Gastrocnemius medialis (tissue), 4 donors: ENCODE data around the gene S100A9. TPM values are rescaled to one million over a fixed set of nuclear protein-coding genes. Genes with fewer than 3 reads are reported as not detected.
A peak's percentile ranks its signal among the peaks of the same experiment; 100 is the strongest.

Source experiments
- ATAC-seq, 2 donors: fragments of 150-250 bp; one replicate each; pipeline ENCODE4 v1.9.1; 2016
- DNase-seq, 2 donors: peaks; one replicate each; pipeline ENCODE4 v3.0.0-alpha.2; 2019
- H3K27ac ChIP-seq, 4 donors: fragments of 200-600 bp; sonication (generic); 1 replicate in 1 of 4; 2 replicates in 3 of 4; pipeline ENCODE4 v1.5.1; 2016 to 2018; ENCODE audit warnings: mild to moderate bottlenecking in 2 of 4, moderate library complexity in 1 of 4
- H3K27me3 ChIP-seq, 3 donors: fragments of 200-600 bp; sonication (generic) in 2 of 3; 1 replicate in 1 of 3; 2 replicates in 2 of 3; pipeline versions ENCODE4 v1.5.1 to v1.6.0; 2016 to 2019; ENCODE audit warnings: mild to moderate bottlenecking in 1 of 3, moderate library complexity in 1 of 3
- H3K36me3 ChIP-seq, 2 donors: fragments of 200-600 bp; sonication (generic) in 1 of 2; one replicate each; pipeline ENCODE4 v1.5.1; 2017 to 2018
- H3K4me1 ChIP-seq, 2 donors: fragments of 200-600 bp; sonication (generic) in 1 of 2; one replicate each; pipeline ENCODE4 v1.5.1; 2016 to 2017; ENCODE audit warnings: mild to moderate bottlenecking in 2 of 2
- H3K4me3 ChIP-seq, 4 donors: fragments of 200-600 bp; sonication (generic) in 3 of 4; 1 replicate in 1 of 4; 2 replicates in 3 of 4; pipeline ENCODE4 v1.5.1; 2016 to 2019; ENCODE audit warnings: mild to moderate bottlenecking in 2 of 4
- H3K9me3 ChIP-seq, 3 donors: fragments of 200-600 bp; sonication (generic) in 2 of 3; 1 replicate in 1 of 3; 2 replicates in 2 of 3; pipeline ENCODE4 v1.5.1; 2016 to 2019
- POLR2A ChIP-seq, 2 donors: fragments of 450-650 bp; IDR thresholded peaks; one replicate each; pipeline ENCODE4 v1.6.1; 2017; ENCODE audit warnings: antibody characterized with exemption in 2 of 2, mild to moderate bottlenecking in 2 of 2, moderate library complexity in 2 of 2
- in situ Hi-C, 4 donors: fragments of 200-750 bp; cut with MboI; loops; one replicate each; pipeline versions ENCODE4 v1.15.0 to v1.8.0; 2017; ENCODE audit warnings: low sequenced_read_pairs in 4 of 4
- intact Hi-C: fragments of 100-400 bp; cut with DNase I; formaldehyde crosslinking; loops from one replicate; pipeline ENCODE4 v1.15.1; 2023; ENCODE audit warnings: low total_unique reads
- total RNA-seq, 4 donors: library from RNA; depleted of rRNA; stranded (reverse); fragments of >200 nt; gene quantifications; one replicate each; pipeline versions ENCODE4 v1.1.0 to v1.2.3, GENCODE V29; 2016
- TF ChIP-seq, protein P1 (sequence below), 5 experiments: fragments of 450-650 bp in 3 of 5; fragments of 200-600 bp in 2 of 5; sonication (generic) in 2 of 5; IDR thresholded peaks in 4 of 5; conservative IDR thresholded peaks in 1 of 5; 1 replicate in 4 of 5; 2 replicates in 1 of 5; pipeline ENCODE4 v1.5.1; 2016 to 2019; ENCODE audit warnings: antibody characterized with exemption in 5 of 5, mild to moderate bottlenecking in 3 of 5, moderate library complexity in 3 of 5

The S100A9 gene
- total RNA-seq, 4 donors from 2014 or later: 57.4 to 205 (median 87.1) TPM

GRCh38 chr1:153364766-153365666 is 7.4 kb downstream of the S100A9 start:
- in situ Hi-C loops: loop anchor here in 2 of 4 donors (25.0 kb wide), 2 partner anchors 372 to 647 kb away; partner anchors contain the start of gene INTS3 (in 1 of the 2)
- Histone ChIP-seq H3K27ac (no peak overlapping the region), H3K36me3 (no peaks in the 10 kb centered on the region), H3K9me3 (no peaks in the 10 kb centered on the region), H3K27me3 (no peaks in the 10 kb centered on the region), H3K4me3 (no peak overlapping the region), H3K4me1 (peaks cover 0 to 14% of the 10 kb centered on the region in 2 donors)
- ATAC-seq: peak; percentile 84 to 95
- no peak for TF ChIP-seq POLR2A (IDR thresholded peaks at IDR 0.05)
- TF ChIP-seq, protein P1, sequence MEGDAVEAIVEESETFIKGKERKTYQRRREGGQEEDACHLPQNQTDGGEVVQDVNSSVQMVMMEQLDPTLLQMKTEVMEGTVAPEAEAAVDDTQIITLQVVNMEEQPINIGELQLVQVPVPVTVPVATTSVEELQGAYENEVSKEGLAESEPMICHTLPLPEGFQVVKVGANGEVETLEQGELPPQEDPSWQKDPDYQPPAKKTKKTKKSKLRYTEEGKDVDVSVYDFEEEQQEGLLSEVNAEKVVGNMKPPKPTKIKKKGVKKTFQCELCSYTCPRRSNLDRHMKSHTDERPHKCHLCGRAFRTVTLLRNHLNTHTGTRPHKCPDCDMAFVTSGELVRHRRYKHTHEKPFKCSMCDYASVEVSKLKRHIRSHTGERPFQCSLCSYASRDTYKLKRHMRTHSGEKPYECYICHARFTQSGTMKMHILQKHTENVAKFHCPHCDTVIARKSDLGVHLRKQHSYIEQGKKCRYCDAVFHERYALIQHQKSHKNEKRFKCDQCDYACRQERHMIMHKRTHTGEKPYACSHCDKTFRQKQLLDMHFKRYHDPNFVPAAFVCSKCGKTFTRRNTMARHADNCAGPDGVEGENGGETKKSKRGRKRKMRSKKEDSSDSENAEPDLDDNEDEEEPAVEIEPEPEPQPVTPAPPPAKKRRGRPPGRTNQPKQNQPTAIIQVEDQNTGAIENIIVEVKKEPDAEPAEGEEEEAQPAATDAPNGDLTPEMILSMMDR (IDR thresholded peaks at IDR 0.05 in 4 of 5, conservative IDR thresholded peaks at IDR 0.05 in 1 of 5): no peak
- DNase-seq: peak in 1 of 2 donors; percentile 48
- intact Hi-C loops: no loop called here

GRCh38 chr1:153365696-153366095 is 8.0 kb downstream of the S100A9 start:
- Histone ChIP-seq H3K4me3 (no peak overlapping the region), H3K27ac (no peak overlapping the region), H3K27me3 (no peaks in the 10 kb centered on the region), H3K9me3 (no peaks in the 10 kb centered on the region), H3K36me3 (no peaks in the 10 kb centered on the region), H3K4me1 (peaks cover 0 to 9% of the 10 kb centered on the region in 2 donors)
- DNase-seq (no peak), ATAC-seq (peak in 1 of 2 donors; percentile 6)
- in situ Hi-C loops (loop anchor here in 2 of 4 donors (25.0 kb wide), 2 partner anchors 372 to 647 kb away; partner anchors contain the start of gene INTS3 (in 1 of the 2)), intact Hi-C loops (no loop called here)
- TF ChIP-seq, protein P1 (IDR thresholded peaks at IDR 0.05 in 4 of 5, conservative IDR thresholded peaks at IDR 0.05 in 1 of 5): no peak
- TF ChIP-seq POLR2A (IDR thresholded peaks at IDR 0.05): no peak

GRCh38 chr1:153366261-153366660 is 8.6 kb downstream of the S100A9 start:
- intact Hi-C loops (no loop called here), in situ Hi-C loops (loop anchor here in 2 of 4 donors (25.0 kb wide), 2 partner anchors 371 to 646 kb away; partner anchors contain the start of gene INTS3 (in 1 of the 2))
- H3K36me3 ChIP-seq: no peaks in the 10 kb centered on the region
- H3K9me3 ChIP-seq: no peaks in the 10 kb centered on the region
- ATAC-seq: no peak
- H3K4me1 ChIP-seq: peaks cover 0 to 9% of the 10 kb centered on the region in 2 donors
- DNase-seq: no peak
- no peak overlapping the region for H3K4me3 ChIP-seq
- H3K27me3 ChIP-seq: no peaks in the 10 kb centered on the region
- H3K27ac ChIP-seq: no peak overlapping the region
- TF ChIP-seq POLR2A (IDR thresholded peaks at IDR 0.05): no peak

DNA sequence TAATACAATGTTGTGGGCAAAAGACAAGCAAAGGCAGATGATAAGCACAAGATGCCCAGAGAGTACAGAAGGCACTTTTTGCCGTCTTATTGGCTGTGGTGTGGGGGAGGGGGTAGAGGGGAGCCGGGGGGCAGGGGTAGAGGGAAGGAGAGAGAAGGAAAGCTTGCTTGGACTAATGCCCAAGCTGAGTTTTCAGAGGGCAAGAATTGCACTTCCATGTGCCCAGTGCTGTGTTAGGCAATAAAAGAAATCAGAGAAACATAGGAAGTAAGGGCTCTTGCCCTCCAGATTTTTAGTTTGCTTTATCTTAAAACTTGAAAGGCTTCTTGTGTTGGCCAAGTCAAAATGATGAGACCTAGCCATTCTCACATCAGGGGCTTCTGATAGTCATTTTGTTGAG is 9.4 kb downstream of the S100A9 start:
- Histone ChIP-seq H3K27ac (no peak overlapping the region), H3K4me3 (no peak overlapping the region), H3K27me3 (no peaks in the 10 kb centered on the region), H3K36me3 (no peaks in the 10 kb centered on the region), H3K9me3 (no peaks in the 10 kb centered on the region), H3K4me1 (peaks cover 0 to 9% of the 10 kb centered on the region in 2 donors)
- DNase-seq (no peak), ATAC-seq (no peak)
- TF ChIP-seq, protein P1 (IDR thresholded peaks at IDR 0.05 in 4 of 5, conservative IDR thresholded peaks at IDR 0.05 in 1 of 5): no peak
- no peak for TF ChIP-seq POLR2A (IDR thresholded peaks at IDR 0.05)
- intact Hi-C loops (no loop called here), in situ Hi-C loops (loop anchor here in 2 of 4 donors (25.0 kb wide), 2 partner anchors 370 to 645 kb away; partner anchors contain the start of gene INTS3 (in 1 of the 2))

GRCh38 chr1:153368495-153368894 is 10.8 kb downstream of the S100A9 start:
- intact Hi-C loops: no loop called here
- Histone ChIP-seq H3K4me1 (peaks cover 0 to 9% of the 10 kb centered on the region in 2 donors), H3K9me3 (no peaks in the 10 kb centered on the region), H3K27me3 (no peaks in the 10 kb centered on the region), H3K27ac (no peak overlapping the region), H3K4me3 (no peak overlapping the region), H3K36me3 (no peaks in the 10 kb centered on the region)
- in situ Hi-C loops: loop anchor here in 2 of 4 donors (25.0 kb wide), 2 partner anchors 369 to 644 kb away; partner anchors contain the start of gene INTS3 (in 1 of the 2)
- TF ChIP-seq, protein P1 (IDR thresholded peaks at IDR 0.05 in 4 of 5, conservative IDR thresholded peaks at IDR 0.05 in 1 of 5): no peak
- no peak for TF ChIP-seq POLR2A (IDR thresholded peaks at IDR 0.05)
- DNase-seq: no peak
- no peak for ATAC-seq
